SK-N-MC (cell line): Measurements from ENCODE around the gene PTPN14.

Source experiments
- EZH2 ChIP-seq: fragments of 200-600 bp; sonication (generic); IDR thresholded peaks from one replicate; pipeline ENCODE4 v1.6.1; 2017; ENCODE audit warnings: antibody characterized with exemption
- FOXP2 ChIP-seq: optimal IDR thresholded peaks from 2 replicates; pipeline ENCODE3; 2011; ENCODE audit warnings: mild to moderate bottlenecking, moderate library complexity; ENCODE audit not compliant: insufficient read depth; ENCODE audit errors: extremely low read length, control extremely low read depth
- POLR2AphosphoS5 ChIP-seq: IDR thresholded peaks from 2 replicates; pipeline ENCODE4 v1.6.1; 2012; ENCODE audit warnings: mild to moderate bottlenecking, low read depth, low read length, borderline replicate concordance

DNA sequence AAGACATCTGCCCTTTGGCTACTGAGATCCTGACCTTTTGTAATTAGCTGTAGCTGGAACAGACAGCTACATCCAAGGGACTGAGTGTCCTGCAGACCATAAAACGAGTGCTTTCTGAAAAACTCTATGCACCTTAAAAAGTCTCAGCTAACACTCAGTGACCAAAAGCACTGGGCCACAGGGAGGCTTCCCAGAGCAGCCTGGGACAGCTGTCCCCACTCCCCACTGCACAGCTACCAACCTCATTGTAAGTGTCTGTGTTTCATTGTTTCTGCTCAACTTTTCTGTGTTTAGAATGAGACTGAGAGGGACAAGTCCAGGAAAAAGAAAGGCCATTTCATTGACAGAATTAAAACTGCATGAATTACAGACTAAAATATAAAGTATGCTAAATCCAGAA, 189.8 kb downstream of the PTPN14 start:
- TF ChIP-seq EZH2 (no peak), POLR2AphosphoS5 (no peak), FOXP2 (no peak)
